Nephron progenitor cell (in vitro differentiated cells): ENCODE measurements around the gene MYEOV.

ENCODE experiments used
- DNase-seq: peaks from one replicate; pipeline ENCODE4 v3.0.0; 2021
- H3K27ac Mint-ChIP-seq: 2 replicates; pipeline ENCODE4 v1.8.0; 2021; ENCODE audit warnings: mild to moderate bottlenecking, moderate library complexity, mixed read lengths
- H3K27me3 Mint-ChIP-seq: 2 replicates; pipeline ENCODE4 v1.8.0; 2021; ENCODE audit warnings: mild to moderate bottlenecking, low read depth, mixed read lengths; ENCODE audit not compliant: poor library complexity
- H3K36me3 Mint-ChIP-seq: 2 replicates; pipeline ENCODE4 v1.8.0; 2021; ENCODE audit warnings: low read depth, mixed read lengths
- H3K4me1 Mint-ChIP-seq: 2 replicates; pipeline ENCODE4 v1.8.0; 2021; ENCODE audit warnings: mixed read lengths
- H3K4me3 Mint-ChIP-seq: 2 replicates; pipeline ENCODE4 v1.8.0; 2021; ENCODE audit warnings: mild to moderate bottlenecking, moderate library complexity, mixed read lengths
- H3K9me3 Mint-ChIP-seq: 2 replicates; pipeline ENCODE4 v1.8.0; 2021; ENCODE audit warnings: mild to moderate bottlenecking, moderate library complexity, mixed read lengths
- CTCF ChIP-seq: fragments of 200-600 bp; sonication (generic); IDR thresholded peaks from 2 replicates; pipeline ENCODE4 v1.5.0; 2021; ENCODE audit warnings: antibody characterized with exemption

MYEOV gene

GRCh38 chr11:69295995-69296889 is 2.3 kb downstream of the MYEOV start:
- DNase-seq = no peak
- Mint-ChIP-seq H3K36me3 (no peaks in the 10 kb centered on the region), H3K27ac (no peak overlapping the region)

GRCh38 chr11:69296890-69297786 is 3.2 kb downstream of the MYEOV start:
- TF ChIP-seq CTCF = no peak
- no peak overlapping the region for H3K27ac Mint-ChIP-seq
- H3K4me1 Mint-ChIP-seq = peaks cover 42% of the 10 kb centered on the region
- no peak for DNase-seq
- no peaks in the 10 kb centered on the region for H3K36me3 Mint-ChIP-seq
- H3K27me3 Mint-ChIP-seq = peaks cover 19% of the 10 kb centered on the region
- H3K4me3 Mint-ChIP-seq = peak overlapping the region; percentile 28
- no peaks in the 10 kb centered on the region for H3K9me3 Mint-ChIP-seq

More at GRCh38 chr11:69295995-69296889, 2.3 kb downstream of the MYEOV start:
- peaks cover 42% of the 10 kb centered on the region for H3K4me1 Mint-ChIP-seq
- peaks cover 18% of the 10 kb centered on the region for H3K27me3 Mint-ChIP-seq
- no peak for TF ChIP-seq CTCF
- H3K9me3 Mint-ChIP-seq = no peaks in the 10 kb centered on the region
- H3K4me3 Mint-ChIP-seq = no peak overlapping the region

GRCh38 chr11:69297787-69298266 is 3.9 kb downstream of the MYEOV start:
- TF ChIP-seq CTCF = no peak
- Mint-ChIP-seq H3K27ac (peak overlapping the region; percentile 14), H3K27me3 (peaks cover 20% of the 10 kb centered on the region), H3K4me1 (peaks cover 45% of the 10 kb centered on the region), H3K9me3 (no peaks in the 10 kb centered on the region), H3K4me3 (peak overlapping the region; percentile 26), H3K36me3 (no peaks in the 10 kb centered on the region)
- no peak for DNase-seq

- TF ChIP-seq CTCF = no peak
- H3K36me3 Mint-ChIP-seq = no peaks in the 10 kb centered on the region
- H3K27ac Mint-ChIP-seq = peak overlapping the region; percentile 39
- peaks cover 51% of the 10 kb centered on the region for H3K4me1 Mint-ChIP-seq
- H3K4me3 Mint-ChIP-seq = peak overlapping the region; percentile 52
- no peaks in the 10 kb centered on the region for H3K9me3 Mint-ChIP-seq
- H3K27me3 Mint-ChIP-seq = peaks cover 20% of the 10 kb centered on the region
- DNase-seq = peak; percentile 34
Measured at GRCh38 chr11:69298267-69299022, 4.5 kb downstream of the MYEOV start.

GRCh38 chr11:69299023-69299461 is 5.1 kb downstream of the MYEOV start:
- no peaks in the 10 kb centered on the region for H3K36me3 Mint-ChIP-seq
- H3K9me3 Mint-ChIP-seq = no peaks in the 10 kb centered on the region
- H3K4me1 Mint-ChIP-seq = peaks cover 51% of the 10 kb centered on the region
- peaks cover 20% of the 10 kb centered on the region for H3K27me3 Mint-ChIP-seq
- no peak for TF ChIP-seq CTCF
- no peak overlapping the region for H3K4me3 Mint-ChIP-seq
- no peak for DNase-seq
- H3K27ac Mint-ChIP-seq = peak overlapping the region; percentile 39
